Left cardiac atrium (tissue), 4 donors: ENCODE data around the gene MEIKIN. TPM values are rescaled to one million over a fixed set of nuclear protein-coding genes. Genes with fewer than 3 reads are reported as not detected.
"Not testable (repeated sequence)": the region's sequence is repeated elsewhere in the genome, so short reads cannot be mapped to it uniquely, and the experiment has no call there.

Experiments
- ATAC-seq, 2 donors: fragments of 200-7000 bp; cut with Tn5 transposase; one replicate each; pipeline ENCODE4 v1.9.1; 2020; ENCODE audit warnings: mild to moderate bottlenecking in 2 of 2, moderate library complexity in 2 of 2
- DNase-seq: peaks from one replicate; pipeline ENCODE4 v3.0.0-alpha.2; 2020
- intact Hi-C, 2 donors: fragments of 100-400 bp; cut with DNase I; formaldehyde crosslinking; loops; one replicate each; pipeline versions ENCODE4 v1.14.1 to v1.15.1; 2022 to 2023
- total RNA-seq, 2 donors: library from RNA; stranded (reverse); fragmentation: NEBNext Ultra II Directional; extraction: Animal tissue kit (Norgen Biotek cat#: 25700); gene quantifications; one replicate each; pipeline ENCODE4 v1.2.1, GENCODE V29; 2021
- donor health status: DM: no; HTN: yes; CAD: no.
- donor health status: DM: no; HTN: yes; CAD: no; lungs with severe emphysema.
- donor health status: DM: yes; HTN: yes; CAD: no.
- donor health status: Dilated cardiomyopathy.

MEIKIN gene
- total RNA-seq, 2 donors from 2014 or later, result not detected

- ATAC-seq, result peak in 1 of 2 donors; percentile 36
- no peak for DNase-seq
- intact Hi-C loops, result no loop called here
Observed at GRCh38 chr5:131786900-131787692, 158.4 kb downstream of the MEIKIN start.

- DNase-seq, result no peak
- intact Hi-C loops, result no loop called here
- no peak for ATAC-seq
Observed at GRCh38 chr5:131786036-131786435, 159.4 kb downstream of the MEIKIN start.

- no peak for DNase-seq
- intact Hi-C loops, result no loop called here
- no peak for ATAC-seq
Observed at GRCh38 chr5:131783874-131784273, 161.6 kb downstream of the MEIKIN start.

GRCh38 chr5:131783357-131783756, 162.1 kb downstream of the MEIKIN start:
- ATAC-seq (no peak), DNase-seq (no peak)
- intact Hi-C loops, result no loop called here

GRCh38 chr5:131782717-131783116, 162.7 kb downstream of the MEIKIN start:
- intact Hi-C loops, result no loop called here
- DNase-seq, result no peak
- ATAC-seq, result no peak

GRCh38 chr5:131778141-131778540, 167.3 kb downstream of the MEIKIN start:
- intact Hi-C loops, result loop anchor here in 1 of 2 donors (5.0 kb wide), 1 partner anchor 76 kb away; no protein-coding TSS in a partner anchor
- not testable (repeated sequence) for ATAC-seq, DNase-seq

- ATAC-seq, result no peak
Observed at GRCh38 chr5:131776450-131776849, 169.0 kb downstream of the MEIKIN start.

GRCh38 chr5:131774652-131775367, 170.7 kb downstream of the MEIKIN start:
- ATAC-seq (no peak), DNase-seq (no peak)
- intact Hi-C loops, result loop anchor here in 1 of 2 donors (5.0 kb wide), 1 partner anchor 73 kb away; no protein-coding TSS in a partner anchor

More at GRCh38 chr5:131776450-131776849, 169.0 kb downstream of the MEIKIN start:
- no peak for DNase-seq
- intact Hi-C loops, result loop anchor here in 1 of 2 donors (5.0 kb wide), 1 partner anchor 74 kb away; no protein-coding TSS in a partner anchor

GRCh38 chr5:131773805-131774204, 171.7 kb downstream of the MEIKIN start:
- intact Hi-C loops, result no loop called here
- ATAC-seq, result no peak
- no peak for DNase-seq

- intact Hi-C loops, result no loop called here
- DNase-seq (no peak), ATAC-seq (no peak)
Observed at GRCh38 chr5:131771692-131772091, 173.8 kb downstream of the MEIKIN start.

GRCh38 chr5:131769961-131770360, 175.5 kb downstream of the MEIKIN start:
- DNase-seq, result no peak

GRCh38 chr5:131769336-131769735, 176.1 kb downstream of the MEIKIN start:
- intact Hi-C loops, result no loop called here
- DNase-seq (no peak), ATAC-seq (no peak)

More at GRCh38 chr5:131769961-131770360, 175.5 kb downstream of the MEIKIN start:
- intact Hi-C loops, result no loop called here
- ATAC-seq, result no peak

GRCh38 chr5:131767891-131768290, 177.6 kb downstream of the MEIKIN start:
- ATAC-seq, result no peak
- intact Hi-C loops, result no loop called here

GRCh38 chr5:131766689-131767088, 178.8 kb downstream of the MEIKIN start:
- ATAC-seq (peak; percentile 38 to 59), DNase-seq (no peak)
- intact Hi-C loops, result no loop called here

More at GRCh38 chr5:131767891-131768290, 177.6 kb downstream of the MEIKIN start:
- no peak for DNase-seq

- DNase-seq (no peak), ATAC-seq (no peak)
- intact Hi-C loops, result no loop called here
Observed at GRCh38 chr5:131765261-131765660, 180.2 kb downstream of the MEIKIN start.

GRCh38 chr5:131763968-131764367, 181.5 kb downstream of the MEIKIN start:
- intact Hi-C loops, result no loop called here
- ATAC-seq (no peak), DNase-seq (no peak)

GRCh38 chr5:131760793-131761192, 184.7 kb downstream of the MEIKIN start:
- intact Hi-C loops, result no loop called here
- DNase-seq, result no peak
- no peak for ATAC-seq

GRCh38 chr5:131759704-131760103, 185.8 kb downstream of the MEIKIN start:
- ATAC-seq (no peak), DNase-seq (no peak)
- intact Hi-C loops, result no loop called here

- DNase-seq (no peak), ATAC-seq (peak; percentile 74 to 82)
- intact Hi-C loops, result no loop called here
Observed at GRCh38 chr5:131758520-131758900, 187.0 kb downstream of the MEIKIN start.

- peak in 1 of 2 donors; percentile 30 for ATAC-seq
- DNase-seq, result no peak
- intact Hi-C loops, result no loop called here
Observed at GRCh38 chr5:131757830-131758519, 187.5 kb downstream of the MEIKIN start.
